ENCODE measurements around the gene LTA.
A peak's percentile ranks its signal among the peaks of the same experiment; 100 is the strongest.

LTA gene

GRCh38 chr6:31540640-31541039 is 31.4 kb upstream of the LTA start:
- Histone ChIP-seq H3K9me3 (no peaks in the 10 kb centered on the region), H3K36me3 (peaks cover 42 to 48% (median 46%) of the 10 kb centered on the region in 3 donors), H3K4me1 (peaks cover 0 to 36% (median 30%) of the 10 kb centered on the region in 4 donors), H3K4me3 (peak overlapping the region; percentile 69 to 71), H3K27ac (peak overlapping the region; percentile 91 to 94), H3K27me3 (no peaks in the 10 kb centered on the region)
- no peak for TF ChIP-seq CTCF (IDR thresholded peaks at IDR 0.05)
- intact Hi-C loops (cut with DNase I; ENCODE audit: low total_unique reads), result loop anchor here (2.0 kb wide), 1 partner anchor 42 kb away; the partner anchor contains the start of gene MICB
- no peak for DNase-seq

- peak overlapping the region; percentile 69 to 71 for H3K4me3 ChIP-seq
- peaks cover 0 to 36% (median 31%) of the 10 kb centered on the region in 4 donors for H3K4me1 ChIP-seq
- no peaks in the 10 kb centered on the region for H3K9me3 ChIP-seq
- DNase-seq, result peak in 1 of 2 donors; percentile 61
- no peaks in the 10 kb centered on the region for H3K27me3 ChIP-seq
- no peak for TF ChIP-seq CTCF (IDR thresholded peaks at IDR 0.05)
- intact Hi-C loops (cut with DNase I; ENCODE audit: low total_unique reads), result loop anchor here (2.0 kb wide), 1 partner anchor 42 kb away; the partner anchor contains the start of gene MICB
- peaks cover 37 to 43% (median 41%) of the 10 kb centered on the region in 3 donors for H3K36me3 ChIP-seq
- peak overlapping the region; percentile 91 to 94 for H3K27ac ChIP-seq
Observed at GRCh38 chr6:31541059-31541657, 30.9 kb upstream of the LTA start.

GRCh38 chr6:31541658-31542521 is 30.2 kb upstream of the LTA start, which contains the start of gene DDX39B:
TSS of gene DDX39B (minus strand) at chr6:31542003. CDS start at chr6:31540532, 1,471 bp downstream.
- peaks cover 29 to 36% (median 34%) of the 10 kb centered on the region in 3 donors for H3K36me3 ChIP-seq
- peak within 1 kb of the TSS; percentile 69 to 71 for H3K4me3 ChIP-seq
- no peaks in the 10 kb centered on the region for H3K27me3 ChIP-seq
- DNase-seq, result peak; percentile 96 to 98
- H3K27ac ChIP-seq, result peak within 1 kb of the TSS; percentile 91 to 94
- H3K9me3 ChIP-seq, result no peaks in the 10 kb centered on the region
- intact Hi-C loops (cut with DNase I; ENCODE audit: low total_unique reads), result loop anchor here (2.0 kb wide), 1 partner anchor 43 kb away; the partner anchor contains the start of gene MICB
- TF ChIP-seq CTCF (IDR thresholded peaks at IDR 0.05), result peak in 1 of 2 experiments; percentile 10
- peaks cover 0 to 43% (median 34%) of the 10 kb centered on the region in 4 donors for H3K4me1 ChIP-seq

- Histone ChIP-seq H3K36me3 (peaks cover 17 to 20% (median 18%) of the 10 kb centered on the region in 3 donors), H3K27me3 (no peaks in the 10 kb centered on the region), H3K9me3 (no peaks in the 10 kb centered on the region), H3K4me1 (peaks cover 0 to 48% (median 41%) of the 10 kb centered on the region in 4 donors), H3K27ac (peak overlapping the region in 1 of 2 donors; percentile 91), H3K4me3 (no peak overlapping the region)
- intact Hi-C loops (cut with DNase I; ENCODE audit: low total_unique reads), result no loop called here
- TF ChIP-seq CTCF (IDR thresholded peaks at IDR 0.05), result no peak
- no peak for DNase-seq
Observed at GRCh38 chr6:31543639-31544038, 28.4 kb upstream of the LTA start.

GRCh38 chr6:31544676-31545075 is 27.4 kb upstream of the LTA start:
- intact Hi-C loops (cut with DNase I; ENCODE audit: low total_unique reads), result no loop called here
- no peak overlapping the region for H3K27ac ChIP-seq
- TF ChIP-seq CTCF (IDR thresholded peaks at IDR 0.05), result no peak
- H3K4me1 ChIP-seq, result peaks cover 0 to 46% (median 36%) of the 10 kb centered on the region in 4 donors
- H3K27me3 ChIP-seq, result no peaks in the 10 kb centered on the region
- H3K9me3 ChIP-seq, result no peaks in the 10 kb centered on the region
- no peak for DNase-seq
- no peak overlapping the region for H3K4me3 ChIP-seq
- peaks cover 6 to 17% (median 13%) of the 10 kb centered on the region in 3 donors for H3K36me3 ChIP-seq

All from tibial artery (tissue), 4 donors.